Measurements from ENCODE around the gene DHX30.

DNA sequence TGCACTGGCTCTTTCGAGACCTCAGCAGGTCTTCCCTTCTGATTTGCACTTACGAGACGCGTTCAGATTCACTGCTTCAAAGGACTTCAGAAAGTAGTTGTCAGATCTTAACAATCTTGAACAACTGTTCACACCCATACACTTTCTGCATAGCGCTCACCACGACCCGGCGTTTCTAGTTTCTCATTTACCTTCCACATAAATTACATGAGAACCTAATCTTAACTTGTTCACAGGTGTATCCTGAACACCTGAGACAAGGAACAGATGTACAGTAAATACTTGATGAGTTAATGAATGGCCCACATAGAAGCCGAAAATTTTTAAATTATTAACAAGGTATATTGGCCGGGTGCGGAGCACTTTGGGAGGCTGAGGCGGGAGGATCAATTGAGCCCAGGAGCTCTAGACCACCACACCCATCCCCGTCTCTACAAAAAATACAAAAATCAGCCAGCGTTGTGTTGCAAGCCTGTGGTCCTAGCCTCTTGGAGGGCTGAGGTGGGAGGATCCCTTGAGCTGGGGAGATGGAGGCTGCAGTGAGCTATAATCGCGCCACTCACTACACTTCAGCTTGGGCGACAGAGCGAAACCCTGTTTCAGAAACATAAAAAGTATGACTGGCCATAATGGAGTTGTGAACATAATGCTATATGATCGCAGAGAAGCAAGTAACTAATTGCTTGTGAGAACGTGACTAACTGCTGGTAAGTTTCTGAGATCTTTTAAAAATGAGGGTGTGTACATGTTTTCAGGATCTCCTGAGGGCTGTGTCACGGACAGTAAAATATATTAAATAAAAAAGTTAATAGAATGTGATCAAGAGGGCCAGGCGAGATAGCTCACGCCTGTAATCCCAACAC is 20.3 kb upstream of the DHX30 start:
- TF ChIP-seq, protein P1, sequence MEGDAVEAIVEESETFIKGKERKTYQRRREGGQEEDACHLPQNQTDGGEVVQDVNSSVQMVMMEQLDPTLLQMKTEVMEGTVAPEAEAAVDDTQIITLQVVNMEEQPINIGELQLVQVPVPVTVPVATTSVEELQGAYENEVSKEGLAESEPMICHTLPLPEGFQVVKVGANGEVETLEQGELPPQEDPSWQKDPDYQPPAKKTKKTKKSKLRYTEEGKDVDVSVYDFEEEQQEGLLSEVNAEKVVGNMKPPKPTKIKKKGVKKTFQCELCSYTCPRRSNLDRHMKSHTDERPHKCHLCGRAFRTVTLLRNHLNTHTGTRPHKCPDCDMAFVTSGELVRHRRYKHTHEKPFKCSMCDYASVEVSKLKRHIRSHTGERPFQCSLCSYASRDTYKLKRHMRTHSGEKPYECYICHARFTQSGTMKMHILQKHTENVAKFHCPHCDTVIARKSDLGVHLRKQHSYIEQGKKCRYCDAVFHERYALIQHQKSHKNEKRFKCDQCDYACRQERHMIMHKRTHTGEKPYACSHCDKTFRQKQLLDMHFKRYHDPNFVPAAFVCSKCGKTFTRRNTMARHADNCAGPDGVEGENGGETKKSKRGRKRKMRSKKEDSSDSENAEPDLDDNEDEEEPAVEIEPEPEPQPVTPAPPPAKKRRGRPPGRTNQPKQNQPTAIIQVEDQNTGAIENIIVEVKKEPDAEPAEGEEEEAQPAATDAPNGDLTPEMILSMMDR (IDR thresholded peaks at IDR 0.05; ENCODE audit: poor library complexity): no peak
- TF ChIP-seq EZH2 (IDR thresholded peaks at IDR 0.05; ENCODE audit: borderline replicate concordance): no peak
